BJ (cell line): ENCODE results near the gene YAF2. TPM values are rescaled to one million over a fixed set of nuclear protein-coding genes. Genes with fewer than 3 reads are reported as not detected.

Experiments
- CTCF ChIA-PET: fragments of 350-600 bp; formaldehyde crosslinking; extraction: SDS; loops from one replicate; lab custom pipeline; 2021; ENCODE audit warnings: antibody characterized with exemption, inconsistent platforms; lab: Yijun Ruan, JAX
- POLR2A ChIA-PET: fragments of 300-600 bp; sonication (Branson Sonifier 250); formaldehyde crosslinking; extraction: SDS; loops from one replicate; lab custom pipeline; 2021; ENCODE audit warnings: antibody characterized with exemption; lab: Charles Lee
- DNase-seq: peaks from one replicate; pipeline ENCODE4 v3.0.0-alpha.2; 2011; ENCODE audit warnings: low read depth
- H3K27me3 ChIP-seq: 2 replicates; pipeline ENCODE4 v1.6.0; 2011; ENCODE audit warnings: low read length; ENCODE audit not compliant: control insufficient read depth, insufficient read depth
- H3K36me3 ChIP-seq: 2 replicates; pipeline ENCODE4 v1.5.1; 2011; ENCODE audit warnings: low read length; ENCODE audit not compliant: control insufficient read depth, insufficient read depth
- H3K4me3 ChIP-seq: 2 replicates; pipeline ENCODE4 v1.5.1; 2011; ENCODE audit warnings: low read depth, mild to moderate bottlenecking, control low read depth, low read length
- CTCF ChIP-seq: IDR thresholded peaks from 2 replicates; pipeline ENCODE4 v1.5.1; 2011; ENCODE audit warnings: low read depth, mild to moderate bottlenecking, control low read depth, inconsistent platforms, low read length, moderate library complexity; ENCODE audit not compliant: insufficient read depth
- polyA plus RNA-seq: library from polyadenylated mRNA; depleted of rRNA; stranded (reverse); fragments of >200 nt; gene quantifications from 2 replicates; pipeline ENCODE4 v1.2.3, GENCODE V29; 2011

The YAF2 gene
- polyA plus RNA-seq, 1 experiment: 10.0 TPM

DNA sequence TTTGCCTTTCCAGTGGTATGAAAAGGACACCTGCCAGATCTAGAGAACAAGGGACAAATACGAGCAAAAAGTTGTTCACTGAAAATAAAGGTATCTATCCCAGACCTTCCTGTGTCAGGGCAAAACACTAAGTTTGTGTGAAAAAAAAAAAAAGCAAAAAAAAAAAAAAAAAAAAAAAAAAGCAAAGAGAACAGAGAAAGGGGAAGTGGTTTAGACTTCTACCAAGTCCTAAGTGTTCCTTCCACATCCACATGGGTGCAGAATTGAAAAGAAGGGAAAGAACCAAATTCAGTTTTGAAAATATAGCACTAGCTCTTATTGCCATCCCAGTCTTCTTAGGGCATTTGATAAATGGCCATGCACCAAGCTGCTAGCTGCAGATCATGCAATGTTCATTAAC lies 46.1 kb upstream of the YAF2 start:
- CTCF ChIA-PET: interaction anchor here (0.8 kb wide), 1 partner anchor 17 kb away, joined by 3 read pairs; no protein-coding TSS in a partner anchor
- TF ChIP-seq CTCF: no peak
- Histone ChIP-seq H3K36me3 (no peaks in the 10 kb centered on the region), H3K27me3 (peaks cover 1% of the 10 kb centered on the region; the same call in 1 of the 2 replicates), H3K4me3 (no peak overlapping the region)
- no peak for DNase-seq
- POLR2A ChIA-PET: no interaction called here

DNA sequence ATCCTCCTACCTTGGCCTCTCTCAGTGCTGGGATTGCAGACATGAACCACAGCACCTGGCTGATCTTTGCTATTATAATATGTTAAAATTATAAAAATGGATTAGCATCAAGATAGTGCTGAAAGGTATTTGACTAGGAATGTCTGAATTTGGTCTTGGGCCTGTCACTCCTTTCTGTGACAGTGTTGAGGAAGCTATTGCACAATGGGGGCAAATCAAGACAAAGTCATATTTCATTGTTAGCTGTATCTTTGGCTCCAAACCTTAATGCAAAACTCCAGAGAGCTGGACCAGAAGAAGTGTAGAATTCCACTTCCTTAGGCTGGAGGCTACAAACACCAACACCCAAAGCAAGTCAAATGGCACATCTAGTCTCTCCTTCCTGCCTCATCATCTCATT lies 45.7 kb upstream of the YAF2 start:
- Histone ChIP-seq H3K27me3 (peaks cover 1% of the 10 kb centered on the region; the same call in 1 of the 2 replicates), H3K4me3 (no peak overlapping the region), H3K36me3 (no peaks in the 10 kb centered on the region)
- ChIA-PET CTCF (interaction anchor here (0.8 to 1.6 kb wide), 2 partner anchors 11 to 17 kb away, joined by 3 to 5 read pairs; no protein-coding TSS in a partner anchor), POLR2A (no interaction called here)
- no peak for TF ChIP-seq CTCF
- DNase-seq: no peak

DNA sequence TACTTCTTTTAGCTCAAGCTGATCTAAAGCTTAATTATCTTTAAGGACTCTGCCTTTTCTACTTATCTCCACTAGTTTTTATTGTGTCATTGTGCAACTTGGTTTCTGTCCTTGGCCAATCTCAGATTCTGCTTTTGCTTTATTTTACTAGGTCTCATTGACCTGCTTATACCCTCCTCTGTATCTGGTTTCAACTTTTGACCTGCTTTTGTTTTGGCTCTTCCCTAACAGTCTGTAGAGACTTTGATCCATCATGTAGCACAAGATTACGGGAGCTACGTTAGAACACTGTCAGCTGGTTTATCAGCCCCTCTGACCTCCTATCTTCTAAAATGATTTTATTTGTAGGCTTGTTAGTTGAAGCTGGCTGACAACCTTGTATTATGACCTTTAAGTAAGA lies 44.2 kb upstream of the YAF2 start:
- H3K36me3 ChIP-seq: no peaks in the 10 kb centered on the region
- TF ChIP-seq CTCF: no peak
- no peak for DNase-seq
- CTCF ChIA-PET: interaction anchor here (0.9 to 1.6 kb wide), 2 partner anchors 9 to 10 kb away, joined by 3 to 5 read pairs; no protein-coding TSS in a partner anchor
- H3K27me3 ChIP-seq: peaks cover 1% of the 10 kb centered on the region; the same call in 1 of the 2 replicates
- POLR2A ChIA-PET: no interaction called here
- H3K4me3 ChIP-seq: no peak overlapping the region

DNA sequence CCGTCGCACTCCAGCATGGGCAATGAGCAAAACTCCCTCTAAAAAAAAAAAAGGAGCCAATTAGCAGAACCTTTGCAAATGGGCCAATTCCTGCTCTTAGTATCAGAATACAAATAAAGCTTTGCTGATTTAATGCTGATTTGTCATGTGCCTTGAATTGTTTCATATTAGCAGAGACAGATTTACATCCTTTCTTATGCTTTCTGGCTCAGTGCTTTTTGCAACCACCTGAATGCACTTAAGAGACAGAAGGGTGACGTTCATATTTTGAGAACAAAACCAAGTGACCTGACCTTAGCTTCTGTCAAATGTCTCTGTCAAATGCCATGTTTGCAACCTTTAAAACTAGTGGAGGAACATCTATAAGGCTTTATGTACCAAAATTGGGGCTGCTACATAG lies 43.8 kb upstream of the YAF2 start:
- no peaks in the 10 kb centered on the region for H3K36me3 ChIP-seq
- TF ChIP-seq CTCF: no peak
- H3K27me3 ChIP-seq: peaks cover 1% of the 10 kb centered on the region; the same call in 1 of the 2 replicates
- no peak overlapping the region for H3K4me3 ChIP-seq
- ChIA-PET POLR2A (no interaction called here), CTCF (interaction anchor here (0.9 kb wide), 1 partner anchor 10 kb away, joined by 3 read pairs; no protein-coding TSS in a partner anchor)
- DNase-seq: no peak

DNA sequence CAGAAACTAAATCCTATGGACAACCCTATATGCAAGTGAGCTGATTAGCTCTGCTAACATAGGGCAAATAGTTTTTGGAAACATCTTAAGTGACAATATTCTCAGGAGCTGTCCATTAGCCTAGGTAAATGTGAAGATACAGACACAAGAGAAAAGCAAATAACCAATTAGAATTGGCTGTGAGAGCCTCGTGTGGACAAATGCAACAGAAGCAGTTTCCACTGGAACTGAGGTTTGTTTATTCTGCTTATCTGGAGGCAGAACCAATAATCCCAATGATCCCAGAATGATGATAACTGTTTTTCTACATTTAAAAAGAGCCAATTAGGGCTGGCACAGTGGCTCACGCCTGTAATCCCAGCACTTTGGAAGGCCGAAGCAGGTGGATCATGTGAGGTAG lies 43.2 kb upstream of the YAF2 start:
- no peaks in the 10 kb centered on the region for H3K36me3 ChIP-seq
- no peak for DNase-seq
- ChIA-PET POLR2A (no interaction called here), CTCF (no interaction called here)
- no peak for TF ChIP-seq CTCF
- no peak overlapping the region for H3K4me3 ChIP-seq
- H3K27me3 ChIP-seq: peaks cover 1% of the 10 kb centered on the region; the same call in 1 of the 2 replicates
